Muscle of back (tissue), 11 donors: ENCODE results near the gene NBEAL1. TPM values are rescaled to one million over a fixed set of nuclear protein-coding genes. Genes with fewer than 3 reads are reported as not detected.
"Not testable (repeated sequence)": the region's sequence is repeated elsewhere in the genome, so short reads cannot be mapped to it uniquely, and the experiment has no call there.

Experiments used
- DNase-seq, 3 donors: peaks; one replicate each; pipeline versions ENCODE4 v3.0.0 to v3.0.0-alpha.2; 2013
- polyA plus RNA-seq, 10 donors: library from polyadenylated mRNA; unstranded; fragments of 120-200 nt; gene quantifications; one replicate each; pipeline ENCODE4 v1.2.1, GENCODE V29; 2013; ENCODE audit not compliant: insufficient read length in 10 of 10

Gene NBEAL1
- polyA plus RNA-seq, 10 donors: 4.0 to 7.4 (median 6.5) TPM

GRCh38 chr2:203038586-203038985 is 23.9 kb downstream of the NBEAL1 start:
- no peak for DNase-seq

DNA sequence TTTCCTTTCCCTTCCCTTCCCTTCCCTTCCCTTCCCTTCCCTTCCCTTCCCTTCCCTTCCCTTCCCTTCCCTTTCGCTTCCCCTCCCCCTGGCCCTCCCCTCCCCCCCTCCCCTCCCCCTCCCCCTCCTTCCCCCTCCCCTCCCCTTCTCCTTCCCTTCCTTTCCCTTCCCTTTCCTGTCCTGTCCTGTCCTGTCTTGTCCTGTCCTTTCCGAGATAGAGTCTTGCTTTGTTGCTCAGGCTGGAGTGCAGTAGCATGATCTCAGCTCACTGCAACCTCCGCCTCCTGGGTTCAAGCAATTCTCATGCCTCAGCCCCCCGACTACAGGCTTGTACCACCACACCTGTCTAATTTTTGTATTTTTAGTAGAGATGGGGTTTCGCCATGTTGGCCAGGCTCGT is 24.5 kb downstream of the NBEAL1 start:
- not testable (repeated sequence) for DNase-seq

- DNase-seq: no peak
Observed at GRCh38 chr2:203040966-203041521, 26.4 kb downstream of the NBEAL1 start.

DNA sequence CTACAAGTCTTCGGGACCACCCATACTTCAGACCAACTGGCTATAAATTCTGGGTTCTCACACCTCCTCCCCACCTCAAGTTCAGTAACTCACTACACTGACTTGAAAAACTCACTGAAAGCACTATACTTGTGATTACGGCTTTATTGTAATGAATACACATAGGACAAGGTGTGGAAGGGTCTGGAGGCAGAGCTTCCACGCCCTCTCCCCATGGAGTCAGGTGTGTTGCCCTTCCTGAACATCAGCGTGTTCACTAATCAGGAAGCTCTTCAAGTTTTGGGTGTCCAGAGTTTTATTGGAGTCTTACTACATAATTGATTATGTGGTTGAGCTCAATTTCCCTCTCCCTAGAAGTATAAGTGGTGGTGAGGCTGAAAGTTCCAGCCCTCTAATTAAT is 27.5 kb downstream of the NBEAL1 start:
- DNase-seq: no peak

DNA sequence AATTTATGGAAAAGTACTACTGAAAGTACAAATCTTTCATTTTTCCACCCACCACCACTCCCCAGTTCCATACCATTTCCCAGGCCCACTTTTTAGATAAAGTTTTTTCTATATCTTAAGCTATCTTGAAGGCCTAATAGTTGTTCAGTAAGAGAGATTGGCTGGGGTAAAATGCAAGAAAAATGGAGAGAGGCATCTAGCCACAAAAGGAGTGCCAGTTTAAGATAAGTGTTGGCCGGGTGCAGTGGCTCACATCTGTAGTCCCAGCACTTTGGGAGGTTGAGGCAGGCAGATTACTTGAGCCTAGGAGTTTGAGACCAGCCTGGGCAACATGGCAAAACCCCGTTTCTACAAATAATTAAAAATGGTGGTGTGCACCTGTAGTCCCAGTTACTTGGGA is 28.6 kb downstream of the NBEAL1 start:
- DNase-seq: no peak

DNA sequence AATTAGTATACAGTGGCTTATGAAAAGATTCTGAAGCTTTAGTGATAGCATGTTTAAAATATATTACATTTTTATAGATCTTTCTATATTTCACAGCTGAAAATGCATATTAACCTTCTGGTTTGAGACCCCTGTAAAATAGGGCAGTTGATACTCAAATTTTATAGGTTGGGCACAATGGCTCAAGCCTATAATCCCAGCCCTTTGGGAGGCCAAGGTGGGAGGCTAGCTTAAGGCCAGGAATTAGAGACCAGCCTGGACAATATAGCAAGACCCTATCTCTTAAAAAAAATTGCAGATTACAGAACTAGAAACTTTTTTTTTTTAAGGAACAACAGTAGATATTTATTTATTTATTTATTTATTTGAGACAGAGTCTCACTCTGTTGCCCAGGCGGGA is 31.2 kb downstream of the NBEAL1 start:
- DNase-seq: no peak

GRCh38 chr2:203052539-203052938 is 37.9 kb downstream of the NBEAL1 start:
- no peak for DNase-seq

- DNase-seq: no peak
Observed at GRCh38 chr2:203059567-203060240, 45.0 kb downstream of the NBEAL1 start.

DNA sequence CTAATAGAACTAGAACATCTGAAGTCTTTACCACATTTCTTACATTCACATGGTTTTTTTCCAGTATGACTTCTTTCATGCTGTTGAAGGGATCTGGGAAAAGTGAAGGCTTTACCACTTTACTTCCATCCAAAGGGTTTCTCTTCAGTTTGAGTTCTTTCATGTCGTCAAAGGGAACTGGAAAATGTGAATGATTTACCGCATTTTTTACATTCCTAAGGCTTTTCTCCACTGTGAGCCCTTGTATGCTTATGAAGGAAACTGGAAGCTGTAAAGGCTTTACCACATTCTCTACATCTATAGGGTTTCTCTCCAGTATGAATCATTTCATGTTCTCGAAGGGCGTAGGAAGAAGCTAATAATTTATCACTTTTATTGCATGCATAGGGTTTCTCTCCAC is 46.7 kb downstream of the NBEAL1 start:
- peak in 2 of 3 donors; percentile 10 to 76 for DNase-seq

- DNase-seq: no peak
Observed at GRCh38 chr2:203062126-203062525, 47.5 kb downstream of the NBEAL1 start.

- not testable (repeated sequence) for DNase-seq
Observed at GRCh38 chr2:203066519-203067091, 51.9 kb downstream of the NBEAL1 start.

- no peak for DNase-seq
Observed at GRCh38 chr2:203070701-203071100, 56.0 kb downstream of the NBEAL1 start.

DNA sequence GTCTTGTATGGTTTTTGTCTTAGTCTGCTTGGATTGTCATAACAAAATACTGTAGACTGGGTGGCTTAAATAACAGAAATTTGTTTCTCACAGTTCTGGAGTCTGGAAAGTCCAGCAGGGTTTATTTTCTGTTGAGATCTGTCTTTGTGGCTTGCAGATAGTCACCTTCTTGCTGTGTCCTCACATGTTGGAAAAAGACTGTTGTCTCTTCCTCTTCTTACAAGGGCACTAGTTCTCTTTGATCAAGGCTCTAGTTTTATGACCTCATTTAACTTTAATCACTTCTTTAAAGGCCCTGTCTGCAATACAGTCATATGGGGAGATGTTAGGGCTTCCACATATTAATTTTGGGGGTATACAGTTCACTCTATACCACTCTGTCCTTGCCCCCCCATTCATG is 56.5 kb downstream of the NBEAL1 start:
- DNase-seq: no peak

DNA sequence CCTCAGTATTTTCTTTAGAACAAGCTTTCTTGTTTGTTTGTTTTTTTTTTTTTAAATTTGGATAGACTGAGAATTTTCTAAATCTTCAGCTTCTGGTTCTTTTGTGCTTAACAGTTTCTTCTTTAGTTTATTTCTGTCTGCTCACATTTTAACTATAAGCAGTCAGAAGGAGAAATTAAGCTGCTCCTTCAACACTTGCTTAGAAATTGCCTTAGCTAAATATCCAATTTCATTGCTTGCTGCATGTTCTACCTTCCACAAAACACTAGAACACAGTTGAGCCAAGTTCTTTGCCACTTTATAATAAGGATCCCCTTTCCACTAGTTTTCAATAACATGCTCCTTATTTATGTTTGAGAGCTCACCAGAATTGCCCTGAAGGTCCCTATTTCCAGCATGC is 57.7 kb downstream of the NBEAL1 start:
- no peak for DNase-seq

GRCh38 chr2:203077451-203077850 is 62.8 kb downstream of the NBEAL1 start:
- DNase-seq: no peak

GRCh38 chr2:203080447-203081045 is 65.9 kb downstream of the NBEAL1 start:
- DNase-seq: no peak

DNA sequence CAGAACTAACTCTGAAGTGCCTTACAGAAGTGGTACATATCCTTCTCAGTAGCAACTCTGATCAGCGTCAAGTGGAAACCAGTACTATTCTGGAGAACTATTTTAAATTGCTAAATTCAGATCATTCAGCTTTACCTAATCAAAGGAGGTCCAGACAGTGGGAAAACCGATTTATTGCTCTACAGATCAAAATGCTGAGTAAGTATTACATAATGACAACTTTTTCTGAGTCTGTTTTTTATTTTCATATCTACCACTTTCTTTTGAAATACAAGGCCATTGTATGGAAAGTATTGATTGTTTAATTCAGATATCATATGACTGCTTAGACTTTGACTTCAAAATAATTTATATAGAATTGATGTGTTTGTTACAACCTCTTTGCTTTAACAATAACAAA is 68.7 kb downstream of the NBEAL1 start:
- DNase-seq: no peak

- DNase-seq: not testable (repeated sequence)
Observed at GRCh38 chr2:203086381-203086780, 71.7 kb downstream of the NBEAL1 start.

DNA sequence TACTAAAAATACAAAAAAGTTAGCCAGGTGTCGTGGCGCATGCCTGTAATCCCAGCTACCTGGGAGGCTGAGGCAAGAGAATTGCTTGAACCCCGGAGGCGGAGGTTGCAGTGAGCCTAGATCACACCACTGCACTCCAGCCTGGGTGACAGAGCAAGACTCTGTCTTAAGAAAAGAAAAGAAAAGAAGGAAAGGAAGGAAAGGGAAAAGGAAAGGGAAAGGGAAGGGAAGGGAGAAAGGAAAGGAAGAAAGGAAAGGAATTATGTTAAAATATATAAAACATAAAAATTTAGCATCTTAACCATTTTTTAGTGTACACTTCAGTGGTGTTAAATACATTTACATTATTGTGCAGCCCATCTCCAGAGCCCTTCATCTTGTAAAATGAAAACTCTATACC is 76.0 kb downstream of the NBEAL1 start:
- not testable (repeated sequence) for DNase-seq

DNA sequence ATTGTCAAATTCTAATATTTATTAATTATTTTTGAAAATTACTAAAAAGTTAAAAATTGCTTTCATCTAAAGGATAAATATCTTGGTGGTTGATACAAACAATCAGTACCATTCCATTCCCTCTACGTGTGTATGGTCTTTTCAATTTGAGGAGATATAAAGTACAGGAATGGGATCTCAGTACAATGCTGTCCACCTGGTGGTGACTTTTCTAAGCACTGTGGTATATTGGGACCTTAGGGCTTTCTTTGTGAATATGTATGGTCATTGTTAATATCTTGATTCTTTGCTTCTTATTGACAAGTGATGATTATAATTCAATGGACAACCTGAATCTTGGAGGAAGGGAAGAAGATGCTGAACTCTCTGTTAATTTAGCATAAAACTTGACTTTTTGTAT is 83.1 kb downstream of the NBEAL1 start:
- no peak for DNase-seq

- not testable (repeated sequence) for DNase-seq
Observed at GRCh38 chr2:203102357-203102756, 87.7 kb downstream of the NBEAL1 start.

DNA sequence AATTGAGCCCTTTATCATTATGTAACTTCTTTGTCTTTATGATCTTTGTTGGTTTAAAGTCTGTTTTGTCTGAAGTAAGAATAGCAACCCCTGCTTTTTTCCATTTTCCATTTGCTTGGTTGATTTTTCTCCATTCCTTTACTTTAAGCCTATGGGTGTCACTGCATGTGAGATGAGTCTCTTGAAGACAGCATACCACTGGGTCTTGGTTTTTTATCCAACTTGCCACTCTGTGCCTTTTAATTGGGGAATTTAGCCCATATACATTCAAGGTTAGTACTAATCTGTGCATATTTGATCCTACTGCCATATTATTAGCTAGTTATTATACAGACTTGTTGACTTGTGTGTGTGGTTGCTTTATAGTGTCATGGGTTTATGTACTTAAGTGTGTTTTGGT is 89.6 kb downstream of the NBEAL1 start:
- DNase-seq: no peak

DNA sequence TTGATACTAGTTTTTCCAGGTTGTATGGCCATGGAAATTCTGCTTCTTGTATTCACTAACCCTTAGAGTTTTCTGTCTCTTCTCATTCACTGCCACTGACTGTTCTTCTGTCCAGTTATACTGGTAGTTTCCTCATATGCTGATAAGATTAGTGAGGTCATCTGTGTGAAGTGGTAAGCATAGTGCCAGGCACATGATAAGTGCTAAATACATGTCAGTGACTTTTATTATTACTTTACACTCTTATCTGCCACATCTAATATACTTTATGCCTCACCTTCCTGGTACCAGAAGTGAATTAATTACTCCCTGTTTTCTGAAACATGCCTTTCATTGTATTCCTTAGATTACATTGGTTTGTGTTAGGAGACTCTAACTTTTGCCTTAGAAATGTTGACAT is 91.3 kb downstream of the NBEAL1 start:
- DNase-seq: no peak
